ES-I3 (cell line): Measurements from ENCODE around the gene CRIM1.

ENCODE experiments used
- H3K36me3 ChIP-seq: 2 replicates; pipeline ENCODE4 v1.6.1; 2013; ENCODE audit warnings: mild to moderate bottlenecking, low read length, control low read depth, moderate library complexity; ENCODE audit not compliant: insufficient read depth
- H3K4me1 ChIP-seq: 2 replicates; pipeline ENCODE4 v1.6.1; 2013; ENCODE audit warnings: mild to moderate bottlenecking, control low read depth, low read length; ENCODE audit not compliant: insufficient read depth
- H3K9ac ChIP-seq: 2 replicates; pipeline ENCODE4 v1.6.1; 2013; ENCODE audit warnings: low read depth, mild to moderate bottlenecking, low read length, moderate library complexity
- H3K9me3 ChIP-seq: 2 replicates; pipeline ENCODE4 v1.6.1; 2013; ENCODE audit warnings: mild to moderate bottlenecking, low read length, moderate library complexity; ENCODE audit not compliant: control insufficient read depth, insufficient read depth

The CRIM1 gene

DNA sequence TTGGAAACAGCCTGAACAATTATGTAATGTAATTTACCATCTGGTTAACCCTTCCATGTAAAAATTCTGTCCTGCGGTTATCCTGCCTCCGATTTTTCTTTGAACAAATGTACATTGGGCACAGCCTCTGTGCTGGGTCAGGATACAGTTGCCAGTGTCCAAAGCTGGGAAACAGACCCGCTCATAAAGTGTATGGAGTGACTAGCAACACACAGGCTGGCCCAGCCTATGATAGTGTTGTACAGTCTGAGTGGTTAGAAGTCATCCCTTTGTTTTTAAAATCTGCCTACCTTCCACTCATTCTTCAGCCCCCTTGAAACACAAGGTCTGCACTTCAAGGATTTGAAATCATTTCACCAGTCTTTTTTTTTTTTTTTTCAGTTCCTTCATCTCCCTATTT is 192.3 kb downstream of the CRIM1 start:
- Histone ChIP-seq H3K36me3 (peaks cover 32% of the 10 kb centered on the region), H3K4me1 (no peaks in the 10 kb centered on the region), H3K9ac (no peak overlapping the region), H3K9me3 (no peaks in the 10 kb centered on the region)

DNA sequence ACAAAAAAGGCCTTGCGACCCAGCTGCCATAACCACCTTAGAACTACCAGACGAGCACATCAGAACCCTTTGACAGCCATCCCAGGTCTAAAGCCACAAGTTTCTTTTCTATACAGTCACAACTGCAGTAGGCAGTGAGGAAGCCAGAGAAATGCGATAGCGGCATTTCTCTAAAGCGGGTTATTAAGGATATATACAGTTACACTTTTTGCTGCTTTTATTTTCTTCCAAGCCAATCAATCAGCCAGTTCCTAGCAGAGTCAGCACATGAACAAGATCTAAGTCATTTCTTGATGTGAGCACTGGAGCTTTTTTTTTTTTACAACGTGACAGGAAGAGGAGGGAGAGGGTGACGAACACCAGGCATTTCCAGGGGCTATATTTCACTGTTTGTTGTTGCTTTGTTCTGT is 193.6 kb downstream of the CRIM1 start:
- H3K9ac ChIP-seq: no peak overlapping the region
- H3K9me3 ChIP-seq: no peaks in the 10 kb centered on the region
- peaks cover 27% of the 10 kb centered on the region for H3K36me3 ChIP-seq
- no peaks in the 10 kb centered on the region for H3K4me1 ChIP-seq

DNA sequence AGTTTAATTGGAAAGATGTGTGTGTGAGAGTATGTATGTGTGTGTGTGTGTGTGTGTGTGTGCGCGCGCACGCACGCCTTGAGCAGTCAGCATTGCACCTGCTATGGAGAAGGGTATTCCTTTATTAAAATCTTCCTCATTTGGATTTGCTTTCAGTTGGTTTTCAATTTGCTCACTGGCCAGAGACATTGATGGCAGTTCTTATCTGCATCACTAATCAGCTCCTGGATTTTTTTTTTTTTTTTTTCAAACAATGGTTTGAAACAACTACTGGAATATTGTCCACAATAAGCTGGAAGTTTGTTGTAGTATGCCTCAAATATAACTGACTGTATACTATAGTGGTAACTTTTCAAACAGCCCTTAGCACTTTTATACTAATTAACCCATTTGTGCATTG is 194.4 kb downstream of the CRIM1 start:
- H3K9ac ChIP-seq: no peak overlapping the region
- H3K36me3 ChIP-seq: peaks cover 27% of the 10 kb centered on the region
- H3K4me1 ChIP-seq: no peaks in the 10 kb centered on the region
- H3K9me3 ChIP-seq: no peaks in the 10 kb centered on the region

DNA sequence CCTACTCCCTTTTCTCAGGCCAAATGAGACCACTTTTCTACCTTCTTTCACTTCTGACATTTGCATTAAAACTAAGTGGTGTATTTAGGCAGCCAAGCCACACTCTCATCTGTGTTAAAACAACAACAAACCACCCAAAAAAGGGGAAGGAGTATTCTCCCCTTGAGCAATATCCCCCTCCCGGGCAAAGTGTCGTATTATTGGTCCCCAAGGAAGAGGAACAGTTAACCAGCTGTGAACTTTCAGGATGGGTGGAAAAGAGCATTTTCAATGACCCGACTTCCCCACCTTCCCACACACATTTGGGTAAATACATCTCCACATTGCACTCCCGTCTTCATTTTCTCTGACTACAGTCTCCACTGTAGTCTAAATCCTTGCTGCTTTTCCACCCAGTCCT is 198.1 kb downstream of the CRIM1 start:
- Histone ChIP-seq H3K9ac (no peak overlapping the region), H3K9me3 (no peaks in the 10 kb centered on the region), H3K36me3 (peaks cover 13% of the 10 kb centered on the region), H3K4me1 (no peaks in the 10 kb centered on the region)

DNA sequence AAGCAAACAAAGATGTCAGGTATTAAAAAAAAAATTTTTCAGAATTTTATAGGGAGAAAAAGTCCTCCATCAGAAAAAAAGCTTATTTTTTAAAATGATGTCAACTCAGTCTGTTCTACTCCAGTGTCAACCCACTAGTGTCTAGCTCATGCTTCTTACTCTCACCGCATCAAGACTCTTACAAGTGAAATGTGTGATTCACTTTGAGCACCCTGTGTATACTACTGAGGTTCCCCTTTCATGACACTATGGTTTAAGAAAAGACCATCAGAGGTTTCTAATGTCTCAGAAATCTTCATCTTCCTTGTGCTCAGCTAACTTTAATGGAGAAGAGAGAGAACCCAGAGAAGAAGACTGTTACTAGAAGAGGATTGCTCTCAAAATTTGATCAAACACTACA is 199.0 kb downstream of the CRIM1 start:
- no peaks in the 10 kb centered on the region for H3K9me3 ChIP-seq
- no peak overlapping the region for H3K9ac ChIP-seq
- H3K36me3 ChIP-seq: peaks cover 8% of the 10 kb centered on the region
- H3K4me1 ChIP-seq: peaks cover 7% of the 10 kb centered on the region; the same call in 1 of the 2 replicates

DNA sequence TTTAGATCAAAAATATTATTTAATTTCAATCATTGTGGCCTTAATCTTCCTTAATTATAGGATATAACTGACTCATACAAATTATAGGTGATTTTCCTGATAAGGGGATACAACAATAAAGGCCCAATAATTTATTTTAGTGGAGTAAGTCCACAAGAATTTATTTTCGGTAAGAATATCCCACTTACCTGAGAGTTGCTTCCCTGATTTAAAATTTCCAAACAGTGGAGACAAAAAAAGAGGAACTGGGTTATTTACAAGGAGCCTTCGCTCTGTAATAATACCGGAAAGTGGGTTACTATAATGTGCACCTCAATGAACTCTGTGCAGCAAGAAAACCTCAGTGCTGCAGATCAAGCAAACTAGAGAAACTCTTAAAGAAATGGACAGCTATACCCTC is 200.2 kb downstream of the CRIM1 start:
- Histone ChIP-seq H3K9ac (no peak overlapping the region), H3K9me3 (no peaks in the 10 kb centered on the region), H3K36me3 (peaks cover 4% of the 10 kb centered on the region), H3K4me1 (peaks cover 18% of the 10 kb centered on the region)

DNA sequence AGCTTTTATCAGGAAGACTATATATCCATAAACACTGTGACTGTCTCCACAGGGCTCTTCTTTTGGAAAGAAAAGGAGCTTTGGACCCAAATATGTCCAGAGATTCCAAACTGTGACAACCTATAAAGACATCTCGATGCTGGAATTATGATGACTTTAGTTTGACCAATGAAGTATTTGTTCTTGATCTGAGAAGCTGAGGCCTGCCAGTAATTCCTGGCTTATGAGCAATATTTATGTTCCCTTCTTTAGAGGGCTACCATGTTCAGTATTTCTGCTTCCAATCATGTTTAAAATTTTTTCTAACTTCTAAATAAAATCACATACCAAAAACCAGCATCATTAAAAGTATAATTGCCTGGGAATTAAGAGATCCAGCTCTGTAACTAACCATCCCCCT is 201.3 kb downstream of the CRIM1 start:
- Histone ChIP-seq H3K9ac (no peak overlapping the region), H3K36me3 (no peaks in the 10 kb centered on the region), H3K4me1 (peaks cover 28% of the 10 kb centered on the region), H3K9me3 (no peaks in the 10 kb centered on the region)

DNA sequence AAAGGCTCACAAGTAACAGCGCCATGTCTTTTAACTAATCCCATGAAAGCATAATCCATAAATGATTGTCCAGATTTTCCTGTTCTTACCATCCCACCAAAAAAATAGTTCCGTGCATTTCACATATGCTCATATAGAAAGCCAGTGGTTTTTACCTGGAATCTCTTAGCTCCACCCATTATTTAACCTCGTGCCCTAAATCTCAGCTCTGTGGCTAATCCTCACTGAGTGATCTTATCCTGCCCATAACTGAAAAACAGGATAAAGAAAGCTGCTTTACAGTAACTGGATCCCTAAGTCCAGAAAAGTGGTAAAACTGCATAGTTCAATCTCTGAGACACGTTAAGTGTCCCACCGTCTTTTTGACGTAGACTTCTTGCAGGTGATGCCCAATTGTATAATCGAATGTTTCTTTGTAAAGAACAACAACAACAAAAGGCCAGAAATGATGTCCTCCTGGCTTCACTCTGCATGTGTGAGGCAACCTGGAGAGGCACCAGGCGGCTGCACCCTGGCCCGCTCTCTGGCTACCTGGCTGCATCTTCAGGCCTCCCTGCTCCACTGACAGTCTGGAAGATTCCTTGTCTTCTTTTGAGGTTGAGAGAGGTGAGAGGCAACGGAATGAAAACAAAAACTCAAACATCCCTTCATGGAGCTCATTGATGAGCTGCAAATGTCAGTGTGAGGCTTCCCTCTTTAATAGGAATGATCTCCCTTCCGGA is 203.8 kb downstream of the CRIM1 start:
- no peaks in the 10 kb centered on the region for H3K9me3 ChIP-seq
- no peaks in the 10 kb centered on the region for H3K36me3 ChIP-seq
- H3K9ac ChIP-seq: no peak overlapping the region
- peaks cover 51% of the 10 kb centered on the region for H3K4me1 ChIP-seq

DNA sequence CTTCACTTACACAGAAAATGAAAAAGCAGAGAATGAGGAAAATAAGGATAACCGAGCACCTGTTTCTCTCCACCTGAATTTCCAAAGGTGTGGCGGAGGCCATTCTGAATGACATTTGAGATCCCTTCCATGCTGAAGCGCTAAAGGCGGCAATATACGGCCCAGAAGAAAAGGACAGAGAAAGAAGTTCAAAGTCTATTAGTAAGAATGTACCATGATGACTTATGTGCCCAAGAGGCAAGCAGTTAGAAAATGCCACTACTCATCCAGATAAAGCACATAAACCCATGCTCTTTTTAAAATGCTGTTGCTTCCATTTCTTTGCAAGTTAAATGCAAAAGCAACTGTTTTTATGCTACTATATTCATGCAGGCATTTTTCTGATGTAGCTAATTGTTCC is 205.1 kb downstream of the CRIM1 start:
- Histone ChIP-seq H3K4me1 (peaks cover 56% of the 10 kb centered on the region), H3K9ac (no peak overlapping the region), H3K9me3 (no peaks in the 10 kb centered on the region), H3K36me3 (no peaks in the 10 kb centered on the region; the same call in 1 of the 2 replicates)

DNA sequence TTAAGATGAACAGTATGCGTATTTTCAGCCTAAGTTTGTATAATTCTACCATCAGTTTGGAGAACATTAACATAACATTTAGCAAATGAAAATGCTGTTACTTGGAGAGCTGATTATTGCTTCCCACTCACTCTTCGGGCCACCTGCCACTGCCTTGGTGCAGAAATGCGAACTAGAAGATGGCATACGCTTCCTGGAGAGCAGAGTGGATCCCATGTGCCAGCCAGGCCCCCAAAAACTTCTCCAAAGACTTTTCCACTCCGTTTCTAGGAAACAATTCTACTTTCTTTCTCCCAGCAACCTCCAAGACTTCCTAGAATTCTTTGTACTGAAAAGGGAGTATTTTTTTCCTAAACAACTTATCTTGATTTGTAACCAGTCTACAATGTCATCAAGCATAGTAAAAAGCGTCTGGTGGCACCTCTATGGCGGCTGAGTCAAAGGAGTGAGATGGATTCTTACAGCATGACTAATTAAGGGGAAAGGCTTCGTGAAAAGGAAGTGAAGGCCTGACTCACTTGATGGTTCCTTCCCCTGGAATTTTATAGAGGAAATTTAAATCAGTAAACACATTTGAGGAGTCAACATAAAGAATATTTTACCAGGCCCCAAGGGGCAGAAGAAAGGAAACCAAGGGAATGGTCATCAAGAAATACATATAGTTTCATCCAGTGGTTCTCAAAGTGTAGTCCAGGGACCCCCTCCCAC is 205.8 kb downstream of the CRIM1 start:
- no peak overlapping the region for H3K9ac ChIP-seq

DNA sequence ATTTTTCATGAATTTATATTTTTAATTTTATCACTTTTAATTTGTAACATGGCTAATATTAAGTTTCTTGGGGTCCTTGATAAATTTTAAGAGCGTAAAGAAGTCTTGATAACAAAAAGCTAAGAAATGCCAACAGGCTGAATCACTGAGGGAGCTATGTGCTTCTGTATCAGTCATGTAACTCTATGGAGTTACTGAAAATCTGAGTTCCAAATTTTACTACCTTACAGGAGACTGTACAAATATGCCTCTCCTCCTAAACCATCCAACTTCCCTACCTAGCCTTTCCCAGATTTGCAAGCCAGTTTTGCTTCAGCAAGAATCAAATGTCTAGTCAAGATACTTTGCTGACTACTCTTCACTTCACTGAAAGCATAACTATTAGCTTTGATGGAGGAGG is 206.7 kb downstream of the CRIM1 start:
- no peaks in the 10 kb centered on the region for H3K9me3 ChIP-seq
- no peak overlapping the region for H3K9ac ChIP-seq
- H3K4me1 ChIP-seq: peaks cover 56% of the 10 kb centered on the region
- H3K36me3 ChIP-seq: no peaks in the 10 kb centered on the region; the same call in 1 of the 2 replicates

More for the DNA sequence above, 205.8 kb downstream of the CRIM1 start:
- Histone ChIP-seq H3K4me1 (peaks cover 56% of the 10 kb centered on the region), H3K9me3 (no peaks in the 10 kb centered on the region), H3K36me3 (no peaks in the 10 kb centered on the region; the same call in 1 of the 2 replicates)

DNA sequence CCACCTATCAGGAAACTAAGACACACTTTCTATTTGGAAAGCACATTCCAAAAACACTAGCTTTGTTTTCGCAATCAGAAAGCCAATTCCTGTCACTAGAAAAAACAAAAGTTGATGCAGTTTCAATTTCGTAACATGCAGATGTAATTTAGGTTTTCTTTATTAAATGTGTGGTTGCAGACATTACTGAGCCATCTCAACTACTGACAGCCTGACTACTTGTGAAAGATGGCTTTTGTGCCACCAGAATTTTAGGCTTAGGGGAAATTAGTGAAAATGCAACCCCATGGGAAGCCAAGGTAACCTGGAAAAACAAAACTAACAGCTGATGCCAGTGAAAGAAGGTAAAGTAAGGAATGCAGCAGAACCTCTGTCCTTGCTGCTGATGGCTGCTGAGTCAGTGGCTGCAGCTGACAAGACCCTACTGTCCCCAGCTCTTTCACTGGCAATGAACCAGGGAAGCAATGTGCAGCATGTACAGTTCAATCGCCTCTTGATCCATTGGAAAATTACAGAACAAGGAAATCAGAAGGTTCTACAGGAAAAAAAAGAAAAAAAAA is 207.5 kb downstream of the CRIM1 start:
- Histone ChIP-seq H3K9ac (no peak overlapping the region), H3K4me1 (peaks cover 56% of the 10 kb centered on the region), H3K36me3 (no peaks in the 10 kb centered on the region; the same call in 1 of the 2 replicates), H3K9me3 (no peaks in the 10 kb centered on the region)

DNA sequence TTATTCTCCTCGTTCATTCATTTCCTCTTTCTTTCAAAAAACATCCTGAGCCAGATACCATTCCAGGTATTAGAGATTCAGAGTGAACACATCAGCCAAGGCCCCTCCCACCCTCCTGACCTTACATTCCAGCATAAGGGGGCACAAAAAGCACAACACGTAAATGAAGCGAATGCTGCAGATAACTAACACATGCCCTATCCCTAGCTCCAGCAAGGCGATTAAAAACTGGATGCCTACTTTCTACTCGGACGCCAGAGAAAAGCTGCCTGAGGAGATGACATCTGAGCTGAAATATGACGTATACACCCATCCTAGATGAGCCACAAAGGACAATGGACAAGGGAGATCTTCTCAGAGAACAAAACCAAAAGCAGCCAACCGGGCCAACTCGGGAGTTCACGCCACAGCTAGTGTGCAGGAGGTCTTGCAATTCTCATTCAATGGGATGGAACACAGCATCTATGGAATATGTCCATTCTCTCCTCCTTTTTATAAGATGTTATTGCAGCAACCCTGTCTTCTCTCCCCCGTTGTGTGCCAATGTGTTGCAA is 208.9 kb downstream of the CRIM1 start:
- Histone ChIP-seq H3K9ac (no peak overlapping the region), H3K4me1 (peaks cover 62% of the 10 kb centered on the region), H3K9me3 (no peaks in the 10 kb centered on the region), H3K36me3 (no peaks in the 10 kb centered on the region; the same call in 1 of the 2 replicates)

DNA sequence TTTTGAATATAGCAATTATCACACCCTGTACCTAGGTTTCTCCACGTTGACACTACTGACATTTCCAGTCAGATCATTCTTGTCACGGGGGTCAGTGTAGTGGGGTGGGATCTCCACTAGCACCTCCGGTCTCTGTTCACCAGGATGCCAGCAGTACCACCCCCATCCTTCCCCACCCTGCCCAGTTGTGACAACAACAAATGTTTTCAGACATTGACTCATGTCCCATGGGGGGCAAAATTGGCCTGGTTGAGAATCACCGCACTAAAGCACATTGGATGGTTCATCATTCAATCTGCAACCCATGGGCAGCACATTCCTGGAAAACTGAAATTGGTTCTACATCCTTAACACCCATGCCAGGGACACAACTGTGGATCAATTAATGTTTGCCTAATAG is 210.1 kb downstream of the CRIM1 start:
- Histone ChIP-seq H3K4me1 (peaks cover 54% of the 10 kb centered on the region), H3K9me3 (no peaks in the 10 kb centered on the region), H3K36me3 (no peaks in the 10 kb centered on the region; the same call in 1 of the 2 replicates), H3K9ac (no peak overlapping the region)
